ENCODE measurements around the gene IL1R2. TPM values are rescaled to one million over a fixed set of nuclear protein-coding genes. Genes with fewer than 3 reads are reported as not detected.

Gene IL1R2
- total RNA-seq, 4 donors from 2014 or later = 2.9 to 8.2 (median 4.9) TPM

GRCh38 chr2:102073168-102073724 is 81.5 kb downstream of the IL1R2 start:
- DNase-seq = no peak
- H3K9me3 ChIP-seq = no peaks in the 10 kb centered on the region
- H3K27ac ChIP-seq = no peak overlapping the region
- intact Hi-C loops (cut with DNase I; ENCODE audit: low total_unique reads) = no loop called here
- H3K27me3 ChIP-seq = no peaks in the 10 kb centered on the region
- no peaks in the 10 kb centered on the region for H3K36me3 ChIP-seq
- H3K4me3 ChIP-seq = no peak overlapping the region
- no peak for TF ChIP-seq POLR2A (IDR thresholded peaks at IDR 0.05)
- TF ChIP-seq CTCF (IDR thresholded peaks at IDR 0.05) = no peak
- H3K4me1 ChIP-seq = peaks cover 0 to 8% of the 10 kb centered on the region in 2 donors

GRCh38 chr2:102074152-102074783 is 82.5 kb downstream of the IL1R2 start:
- H3K27me3 ChIP-seq = no peaks in the 10 kb centered on the region
- TF ChIP-seq POLR2A (IDR thresholded peaks at IDR 0.05) (no peak), CTCF (IDR thresholded peaks at IDR 0.05) (no peak)
- H3K27ac ChIP-seq = no peak overlapping the region
- intact Hi-C loops (cut with DNase I; ENCODE audit: low total_unique reads) = no loop called here
- H3K4me3 ChIP-seq = no peak overlapping the region
- no peaks in the 10 kb centered on the region for H3K36me3 ChIP-seq
- H3K4me1 ChIP-seq = peaks cover 0 to 5% of the 10 kb centered on the region in 2 donors
- no peaks in the 10 kb centered on the region for H3K9me3 ChIP-seq
- no peak for DNase-seq

GRCh38 chr2:102075479-102075878 is 83.7 kb downstream of the IL1R2 start:
- DNase-seq = no peak
- no peak for TF ChIP-seq POLR2A (IDR thresholded peaks at IDR 0.05)
- TF ChIP-seq CTCF (IDR thresholded peaks at IDR 0.05) = no peak
- intact Hi-C loops (cut with DNase I; ENCODE audit: low total_unique reads) = no loop called here
- Histone ChIP-seq H3K9me3 (no peaks in the 10 kb centered on the region), H3K4me1 (no peaks in the 10 kb centered on the region), H3K27me3 (no peaks in the 10 kb centered on the region), H3K4me3 (no peak overlapping the region), H3K27ac (no peak overlapping the region), H3K36me3 (no peaks in the 10 kb centered on the region)

- TF ChIP-seq CTCF (IDR thresholded peaks at IDR 0.05) = no peak
- no peak for TF ChIP-seq POLR2A (IDR thresholded peaks at IDR 0.05)
- intact Hi-C loops (cut with DNase I; ENCODE audit: low total_unique reads) = no loop called here
Observed at GRCh38 chr2:102076512-102076911, 84.8 kb downstream of the IL1R2 start.

More at GRCh38 chr2:102076512-102076911, 84.8 kb downstream of the IL1R2 start:
- no peaks in the 10 kb centered on the region for H3K36me3 ChIP-seq
- no peaks in the 10 kb centered on the region for H3K4me1 ChIP-seq
- no peaks in the 10 kb centered on the region for H3K9me3 ChIP-seq
- no peaks in the 10 kb centered on the region for H3K27me3 ChIP-seq
- DNase-seq = no peak
- no peak overlapping the region for H3K27ac ChIP-seq
- H3K4me3 ChIP-seq = no peak overlapping the region

Other genes with a start within 250 kb of the IL1R2 start
- 10 to 100 TPM; 43.8 to 94.9 (median 70.1) TPM for gene IL1R1, start 150.8 kb downstream of the IL1R2 start, total RNA-seq
- gene IL1RL2, start 195.1 kb downstream of the IL1R2 start, total RNA-seq = 1 to 10 TPM in 1 of 4 donors, under 1 TPM in 1, not detected in 2; 0.70 to 1.3 TPM